Measurements from ENCODE around the gene ABT1.
"Not testable (repeated sequence)": the region's sequence is repeated elsewhere in the genome, so short reads cannot be mapped to it uniquely, and the experiment has no call there.

ABT1 gene

GRCh38 chr6:26596579-26597388 is at the start of gene ABT1:
Gene ABT1, plus strand, starts transcription at chr6:26596953. Its CDS starts 30 bp downstream, at chr6:26596983.
- peak; percentile 98 for DNase-seq

GRCh38 chr6:26547363-26547762 is 49.4 kb upstream of the ABT1 start:
- DNase-seq = not testable (repeated sequence)

GRCh38 chr6:26550250-26550993 is 46.3 kb upstream of the ABT1 start:
- peak; percentile 66 for DNase-seq

GRCh38 chr6:26552205-26552604 is 44.5 kb upstream of the ABT1 start:
- no peak for DNase-seq

- DNase-seq = no peak
Observed at GRCh38 chr6:26552640-26553188, 44.0 kb upstream of the ABT1 start.

GRCh38 chr6:26553264-26553634 is 43.5 kb upstream of the ABT1 start:
- DNase-seq = peak; percentile 84

GRCh38 chr6:26553635-26554446 is 42.9 kb upstream of the ABT1 start:
- peak; percentile 86 for DNase-seq

- no peak for DNase-seq
Observed at GRCh38 chr6:26554447-26554696, 42.4 kb upstream of the ABT1 start.

- peak; percentile 73 for DNase-seq
Observed at GRCh38 chr6:26554697-26555504, 41.9 kb upstream of the ABT1 start.

- DNase-seq = no peak
Observed at GRCh38 chr6:26555505-26556262, 41.1 kb upstream of the ABT1 start.

- DNase-seq = peak; percentile 55
Observed at GRCh38 chr6:26556263-26557070, 40.3 kb upstream of the ABT1 start.

- DNase-seq = no peak
Observed at GRCh38 chr6:26561533-26562466, 35.0 kb upstream of the ABT1 start.

GRCh38 chr6:26563488-26563887 is 33.3 kb upstream of the ABT1 start:
- no peak for DNase-seq

GRCh38 chr6:26568601-26569432 is 27.9 kb upstream of the ABT1 start:
- DNase-seq = peak; percentile 99

- DNase-seq = no peak
Observed at GRCh38 chr6:26569433-26569764, 27.4 kb upstream of the ABT1 start.

- DNase-seq = no peak
Observed at GRCh38 chr6:26570027-26570809, 26.5 kb upstream of the ABT1 start.

- peak; percentile 53 for DNase-seq
Observed at GRCh38 chr6:26571592-26572296, 25.0 kb upstream of the ABT1 start.
